AG09309 (cell line): Measurements from ENCODE around the gene PPM1L.

Source experiments
- DNase-seq: peaks from one replicate; pipeline ENCODE4 v3.0.0-alpha.2; 2010; ENCODE audit warnings: low read depth
- H3K4me3 ChIP-seq: 2 replicates; pipeline ENCODE4 v1.5.1; 2011; ENCODE audit warnings: mild to moderate bottlenecking, low read depth, low read length, moderate library complexity; ENCODE audit not compliant: control insufficient read depth
- TF ChIP-seq, protein P1 (sequence below): IDR thresholded peaks from 2 replicates; pipeline ENCODE4 v1.5.1; 2011; ENCODE audit warnings: mild to moderate bottlenecking, low read depth, low read length, inconsistent platforms; ENCODE audit not compliant: insufficient read depth, control insufficient read depth; ENCODE audit errors: missing control alignments

PPM1L gene

GRCh38 chr3:160837394-160837980 is 81.5 kb downstream of the PPM1L start:
- TF ChIP-seq, protein P1, sequence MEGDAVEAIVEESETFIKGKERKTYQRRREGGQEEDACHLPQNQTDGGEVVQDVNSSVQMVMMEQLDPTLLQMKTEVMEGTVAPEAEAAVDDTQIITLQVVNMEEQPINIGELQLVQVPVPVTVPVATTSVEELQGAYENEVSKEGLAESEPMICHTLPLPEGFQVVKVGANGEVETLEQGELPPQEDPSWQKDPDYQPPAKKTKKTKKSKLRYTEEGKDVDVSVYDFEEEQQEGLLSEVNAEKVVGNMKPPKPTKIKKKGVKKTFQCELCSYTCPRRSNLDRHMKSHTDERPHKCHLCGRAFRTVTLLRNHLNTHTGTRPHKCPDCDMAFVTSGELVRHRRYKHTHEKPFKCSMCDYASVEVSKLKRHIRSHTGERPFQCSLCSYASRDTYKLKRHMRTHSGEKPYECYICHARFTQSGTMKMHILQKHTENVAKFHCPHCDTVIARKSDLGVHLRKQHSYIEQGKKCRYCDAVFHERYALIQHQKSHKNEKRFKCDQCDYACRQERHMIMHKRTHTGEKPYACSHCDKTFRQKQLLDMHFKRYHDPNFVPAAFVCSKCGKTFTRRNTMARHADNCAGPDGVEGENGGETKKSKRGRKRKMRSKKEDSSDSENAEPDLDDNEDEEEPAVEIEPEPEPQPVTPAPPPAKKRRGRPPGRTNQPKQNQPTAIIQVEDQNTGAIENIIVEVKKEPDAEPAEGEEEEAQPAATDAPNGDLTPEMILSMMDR = no peak
- no peak overlapping the region for H3K4me3 ChIP-seq
- no peak for DNase-seq

DNA sequence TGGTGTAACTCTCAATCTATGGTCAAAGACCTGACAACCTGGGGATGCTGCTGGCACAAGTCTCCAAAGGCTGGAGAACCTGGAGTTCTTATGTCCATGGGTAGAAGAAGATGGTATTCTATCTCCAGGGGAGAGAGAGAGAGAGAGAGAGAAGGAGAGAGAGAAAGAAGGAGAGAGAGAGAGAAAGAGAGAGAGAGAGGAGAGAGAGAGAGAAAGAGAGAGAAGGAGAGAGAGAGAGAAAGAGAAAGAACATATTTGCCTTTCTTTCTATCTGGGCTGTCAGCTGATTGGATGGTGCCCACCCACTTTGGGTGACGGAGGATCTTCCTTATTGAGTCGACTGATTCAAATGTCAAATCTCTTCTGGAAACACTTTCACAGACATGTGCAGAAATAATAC is 84.6 kb downstream of the PPM1L start:
- no peak for DNase-seq
- TF ChIP-seq, protein P1 = no peak
- no peak overlapping the region for H3K4me3 ChIP-seq

DNA sequence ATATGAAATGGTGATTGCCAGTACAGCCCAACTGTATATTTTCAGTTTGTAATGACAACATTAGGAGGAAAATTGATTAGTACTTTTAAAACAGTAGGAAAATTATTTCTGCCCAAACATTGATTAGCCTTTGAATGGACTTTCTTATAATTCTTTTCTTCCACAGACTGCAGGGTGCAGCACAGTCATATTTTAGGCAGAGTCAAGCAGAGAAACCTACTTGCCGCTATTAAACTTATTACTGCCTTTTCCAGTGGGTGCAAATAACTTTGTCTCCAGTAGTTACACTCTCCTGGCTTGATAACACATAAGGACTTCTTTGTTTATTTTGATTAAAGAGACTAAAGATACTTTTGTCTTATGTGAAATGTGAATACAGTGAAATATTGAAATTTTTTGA is 85.4 kb downstream of the PPM1L start:
- H3K4me3 ChIP-seq = no peak overlapping the region
- DNase-seq = no peak
- TF ChIP-seq, protein P1 = no peak

DNA sequence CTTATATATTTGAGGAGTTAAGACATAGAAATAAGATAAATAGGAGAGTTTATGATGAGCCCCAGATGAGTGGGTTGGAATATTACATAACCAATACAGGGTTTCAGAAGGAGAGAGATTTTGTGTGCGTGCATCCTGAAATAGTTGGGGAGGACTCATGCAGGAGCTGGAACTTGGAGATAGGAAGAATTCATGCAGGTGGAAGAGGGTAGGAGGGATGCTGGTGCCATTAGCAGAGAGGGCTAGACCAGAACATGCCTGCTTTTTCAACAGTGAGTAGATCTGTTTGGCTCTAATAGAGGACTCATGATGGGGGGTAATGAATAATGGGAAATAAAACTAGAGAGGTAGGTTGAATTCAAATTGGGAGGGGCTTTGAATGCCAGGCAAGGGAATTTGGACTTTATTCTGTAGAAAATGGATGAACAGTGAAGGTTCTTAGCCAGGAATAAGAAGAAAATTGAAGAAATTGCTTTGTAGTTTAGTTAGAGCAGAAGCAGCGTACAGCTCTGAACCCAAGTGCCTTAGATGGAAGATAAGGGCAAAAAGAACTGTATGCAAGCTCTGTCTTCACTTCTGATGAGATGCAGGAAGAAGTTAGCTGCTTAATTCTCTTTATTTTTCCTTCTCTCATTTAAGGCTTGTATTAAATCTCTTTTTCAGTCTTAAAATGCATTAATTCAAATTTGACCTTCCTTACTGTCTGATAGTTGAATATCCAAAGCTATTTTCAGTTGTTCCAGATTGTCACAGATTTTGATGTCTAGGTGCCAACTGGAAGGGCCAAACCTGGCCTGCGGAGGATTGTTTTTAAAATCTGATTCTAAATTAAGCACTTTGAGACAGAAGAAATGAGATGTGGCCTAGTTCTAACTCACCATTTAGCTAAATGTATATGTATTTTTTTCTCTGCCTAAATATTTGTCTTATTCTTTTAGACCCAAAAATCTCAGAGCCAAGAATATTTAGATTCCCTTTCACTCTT is 86.3 kb downstream of the PPM1L start:
- TF ChIP-seq, protein P1 = no peak
- no peak for DNase-seq
- H3K4me3 ChIP-seq = no peak overlapping the region

- no peak overlapping the region for H3K4me3 ChIP-seq
- TF ChIP-seq, protein P1 = no peak
- no peak for DNase-seq
Measured at GRCh38 chr3:160851629-160852210, 95.7 kb downstream of the PPM1L start.

GRCh38 chr3:160852856-160853255 is 96.8 kb downstream of the PPM1L start:
- TF ChIP-seq, protein P1 = no peak
- DNase-seq = no peak
- H3K4me3 ChIP-seq = no peak overlapping the region
